Astrocyte (in vitro differentiated cells and primary cell): ENCODE data around the gene ITPKB. TPM values are rescaled to one million over a fixed set of nuclear protein-coding genes. Genes with fewer than 3 reads are reported as not detected.

Experiments
- DNase-seq: peaks from one replicate; pipeline ENCODE4 v3.0.0-alpha.2; 2010; ENCODE audit warnings: low read depth
- FAIRE-seq: peaks from 2 replicates; lab custom pipeline; 2011; peaks lifted over from hg19 to GRCh38; lab: Jason Lieb, UNC
- H2AFZ ChIP-seq: 2 replicates; pipeline ENCODE4 v1.6.0; 2012; ENCODE audit warnings: low read depth, low read length, inconsistent platforms
- H3K27ac ChIP-seq: 2 replicates; pipeline ENCODE4 v1.5.1; 2011; ENCODE audit warnings: low read depth, low read length, inconsistent platforms
- H3K27me3 ChIP-seq: 2 replicates; pipeline ENCODE4 v1.6.0; 2011; ENCODE audit warnings: low read length, inconsistent platforms; ENCODE audit not compliant: insufficient read depth
- H3K36me3 ChIP-seq: 2 replicates; pipeline ENCODE4 v1.5.1; 2011; ENCODE audit warnings: low read length, inconsistent platforms; ENCODE audit not compliant: insufficient read depth
- H3K4me1 ChIP-seq: 2 replicates; pipeline ENCODE4 v1.5.1; 2011; ENCODE audit warnings: low read length, inconsistent platforms; ENCODE audit not compliant: insufficient read depth
- H3K4me2 ChIP-seq: 2 replicates; pipeline ENCODE4 v1.6.0; 2012; ENCODE audit warnings: low read length, inconsistent platforms
- H3K4me3 ChIP-seq: 2 replicates; pipeline ENCODE4 v1.5.1; 2011; ENCODE audit warnings: low read depth, mild to moderate bottlenecking, low read length, inconsistent platforms; ENCODE audit not compliant: insufficient read depth
- H3K79me2 ChIP-seq: 2 replicates; pipeline ENCODE4 v1.6.0; 2012; ENCODE audit warnings: mild to moderate bottlenecking, low read length, inconsistent platforms; ENCODE audit not compliant: insufficient read depth
- H3K9ac ChIP-seq: 2 replicates; pipeline ENCODE4 v1.6.0; 2012; ENCODE audit warnings: mild to moderate bottlenecking, low read length, inconsistent platforms
- H3K9me3 ChIP-seq: 2 replicates; pipeline ENCODE4 v1.5.1; 2012; ENCODE audit warnings: low read depth, mild to moderate bottlenecking, low read length, inconsistent platforms; ENCODE audit not compliant: insufficient read depth
- H4K20me1 ChIP-seq: 2 replicates; pipeline ENCODE4 v1.6.0; 2012; ENCODE audit warnings: low read length, inconsistent platforms; ENCODE audit not compliant: insufficient read depth
- H3K27ac Mint-ChIP-seq: one replicate; pipeline ENCODE4 v1.8.0; 2021; ENCODE audit warnings: mild to moderate bottlenecking, mixed read lengths; ENCODE audit not compliant: unreplicated experiment
- H3K27me3 Mint-ChIP-seq: one replicate; pipeline ENCODE4 v1.8.0; 2021; ENCODE audit warnings: low read depth, mixed read lengths; ENCODE audit not compliant: unreplicated experiment
- H3K36me3 Mint-ChIP-seq: one replicate; pipeline ENCODE4 v1.8.0; 2021; ENCODE audit warnings: low read depth, mixed read lengths; ENCODE audit not compliant: unreplicated experiment
- H3K4me1 Mint-ChIP-seq: one replicate; pipeline ENCODE4 v1.8.0; 2021; ENCODE audit warnings: low read depth, mixed read lengths; ENCODE audit not compliant: unreplicated experiment
- H3K4me3 Mint-ChIP-seq: one replicate; pipeline ENCODE4 v1.8.0; 2021; ENCODE audit warnings: mild to moderate bottlenecking, moderate library complexity, mixed read lengths; ENCODE audit not compliant: unreplicated experiment
- H3K9me3 Mint-ChIP-seq: one replicate; pipeline ENCODE4 v1.8.0; 2021; ENCODE audit warnings: mild to moderate bottlenecking, mixed read lengths; ENCODE audit not compliant: unreplicated experiment
- EZH2 ChIP-seq: IDR thresholded peaks from 2 replicates; pipeline ENCODE4 v1.6.1; 2012; ENCODE audit warnings: mild to moderate bottlenecking, low read length, inconsistent platforms; ENCODE audit not compliant: insufficient read depth
- total RNA-seq: library from RNA; stranded (reverse); gene quantifications from 2 replicates; pipeline ENCODE4 v1.2.1, GENCODE V29; 2021
- TF ChIP-seq, protein P1 (sequence below): IDR thresholded peaks from 2 replicates; pipeline ENCODE4 v1.5.1; 2011; ENCODE audit warnings: low read depth, mild to moderate bottlenecking, inconsistent platforms, low read length, moderate library complexity; ENCODE audit not compliant: insufficient read depth

The ITPKB gene
- total RNA-seq, 1 donor from 2014 or later, result 10.5 TPM

DNA sequence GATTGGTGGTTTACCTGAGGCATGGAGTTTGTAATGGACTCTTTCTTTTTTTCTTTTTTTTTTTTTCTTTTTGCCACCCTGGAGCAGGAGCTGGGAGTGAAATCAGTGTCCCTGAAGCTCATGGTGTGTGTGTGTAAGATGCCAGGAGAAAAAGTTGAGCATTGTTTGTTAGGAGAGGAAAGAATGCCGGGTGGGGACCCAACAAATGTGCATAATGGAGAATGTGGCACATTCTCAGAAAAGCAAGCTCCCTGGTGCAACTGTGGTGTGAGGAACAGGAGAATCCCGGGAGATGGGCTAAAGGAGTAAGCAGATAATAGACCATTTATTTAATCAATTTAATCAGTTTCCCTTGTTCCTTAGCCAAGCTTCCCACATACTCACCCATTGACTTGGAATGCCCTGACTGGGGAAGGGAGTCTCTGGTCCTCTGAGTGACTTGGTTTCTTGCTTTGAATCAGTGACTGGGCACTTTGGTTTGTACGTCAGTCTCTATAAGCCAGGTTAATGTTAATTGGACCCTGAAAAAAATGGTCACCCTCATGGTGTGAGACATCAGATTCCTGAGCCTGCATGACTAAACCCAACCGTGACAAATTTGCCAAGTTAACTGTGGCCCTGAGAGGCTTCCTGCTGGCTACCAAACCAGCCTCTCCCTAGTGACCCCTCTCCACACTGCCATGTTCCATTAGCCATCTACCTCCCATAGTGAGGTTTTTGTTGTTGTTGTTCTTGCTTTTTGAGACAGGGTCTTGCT, 43.9 kb upstream of the ITPKB start:
- Mint-ChIP-seq H3K27ac (no peak overlapping the region), H3K27me3 (peaks cover 9% of the 10 kb centered on the region), H3K4me1 (peaks cover 10% of the 10 kb centered on the region), H3K4me3 (no peak overlapping the region), H3K36me3 (no peaks in the 10 kb centered on the region), H3K9me3 (no peaks in the 10 kb centered on the region)
- FAIRE-seq (no peak), DNase-seq (no peak)
- no peak overlapping the region for H2AFZ ChIP-seq
- H3K79me2 ChIP-seq, result no peaks in the 10 kb centered on the region
- H3K27ac ChIP-seq, result no peak overlapping the region
- no peaks in the 10 kb centered on the region for H3K27me3 ChIP-seq
- H3K4me2 ChIP-seq, result no peak overlapping the region
- H3K9ac ChIP-seq, result no peak overlapping the region
- peaks cover 13% of the 10 kb centered on the region for H3K4me1 ChIP-seq
- H4K20me1 ChIP-seq, result no peaks in the 10 kb centered on the region
- H3K9me3 ChIP-seq, result no peaks in the 10 kb centered on the region
- TF ChIP-seq, protein P1, sequence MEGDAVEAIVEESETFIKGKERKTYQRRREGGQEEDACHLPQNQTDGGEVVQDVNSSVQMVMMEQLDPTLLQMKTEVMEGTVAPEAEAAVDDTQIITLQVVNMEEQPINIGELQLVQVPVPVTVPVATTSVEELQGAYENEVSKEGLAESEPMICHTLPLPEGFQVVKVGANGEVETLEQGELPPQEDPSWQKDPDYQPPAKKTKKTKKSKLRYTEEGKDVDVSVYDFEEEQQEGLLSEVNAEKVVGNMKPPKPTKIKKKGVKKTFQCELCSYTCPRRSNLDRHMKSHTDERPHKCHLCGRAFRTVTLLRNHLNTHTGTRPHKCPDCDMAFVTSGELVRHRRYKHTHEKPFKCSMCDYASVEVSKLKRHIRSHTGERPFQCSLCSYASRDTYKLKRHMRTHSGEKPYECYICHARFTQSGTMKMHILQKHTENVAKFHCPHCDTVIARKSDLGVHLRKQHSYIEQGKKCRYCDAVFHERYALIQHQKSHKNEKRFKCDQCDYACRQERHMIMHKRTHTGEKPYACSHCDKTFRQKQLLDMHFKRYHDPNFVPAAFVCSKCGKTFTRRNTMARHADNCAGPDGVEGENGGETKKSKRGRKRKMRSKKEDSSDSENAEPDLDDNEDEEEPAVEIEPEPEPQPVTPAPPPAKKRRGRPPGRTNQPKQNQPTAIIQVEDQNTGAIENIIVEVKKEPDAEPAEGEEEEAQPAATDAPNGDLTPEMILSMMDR, result no peak
- TF ChIP-seq EZH2, result no peak
- no peak overlapping the region for H3K4me3 ChIP-seq
- H3K36me3 ChIP-seq, result no peaks in the 10 kb centered on the region

DNA sequence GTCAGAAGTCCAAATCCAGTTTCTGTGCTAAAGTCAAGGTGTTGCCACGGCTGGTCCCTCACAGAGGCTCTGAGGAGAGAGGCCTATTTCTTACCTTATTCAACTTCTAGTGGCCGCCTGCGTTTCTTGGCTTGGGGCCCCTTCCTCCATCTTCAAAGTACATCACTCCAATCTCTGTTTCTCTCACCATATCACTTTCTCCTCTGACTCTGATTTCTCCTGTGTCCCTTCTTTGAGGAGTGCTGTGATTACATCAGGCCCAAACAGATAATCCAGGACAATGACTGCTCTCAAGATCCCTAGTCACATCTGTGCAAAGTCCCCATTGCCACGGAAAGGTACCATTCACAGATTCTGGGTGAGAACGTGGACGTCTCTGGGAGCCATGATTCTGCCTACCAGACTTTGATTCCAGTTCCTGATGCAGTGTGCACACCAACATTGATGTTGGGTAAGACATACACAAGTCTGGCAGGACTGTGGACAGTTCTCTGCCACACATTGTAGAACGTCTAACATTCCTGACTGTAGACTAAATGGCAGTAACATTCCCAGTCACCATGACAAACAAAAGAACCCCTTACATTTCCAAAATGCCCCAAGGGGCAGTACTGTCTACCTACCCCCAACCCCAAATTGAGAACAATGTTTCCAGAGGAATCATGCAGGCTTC, 43.0 kb upstream of the ITPKB start:
- no peaks in the 10 kb centered on the region for H3K9me3 ChIP-seq
- Mint-ChIP-seq H3K27ac (no peak overlapping the region), H3K9me3 (peaks cover 2% of the 10 kb centered on the region), H3K36me3 (no peaks in the 10 kb centered on the region), H3K27me3 (peaks cover 9% of the 10 kb centered on the region), H3K4me3 (no peak overlapping the region), H3K4me1 (peaks cover 10% of the 10 kb centered on the region)
- no peak overlapping the region for H3K9ac ChIP-seq
- TF ChIP-seq EZH2, result no peak
- TF ChIP-seq, protein P1, result no peak
- no peak overlapping the region for H2AFZ ChIP-seq
- no peaks in the 10 kb centered on the region for H3K27me3 ChIP-seq
- no peaks in the 10 kb centered on the region for H3K79me2 ChIP-seq
- H3K4me2 ChIP-seq, result no peak overlapping the region
- no peak for FAIRE-seq
- H3K4me1 ChIP-seq, result peaks cover 13% of the 10 kb centered on the region
- no peak overlapping the region for H3K27ac ChIP-seq
- no peaks in the 10 kb centered on the region for H4K20me1 ChIP-seq
- no peak overlapping the region for H3K4me3 ChIP-seq
- H3K36me3 ChIP-seq, result no peaks in the 10 kb centered on the region
- no peak for DNase-seq

DNA sequence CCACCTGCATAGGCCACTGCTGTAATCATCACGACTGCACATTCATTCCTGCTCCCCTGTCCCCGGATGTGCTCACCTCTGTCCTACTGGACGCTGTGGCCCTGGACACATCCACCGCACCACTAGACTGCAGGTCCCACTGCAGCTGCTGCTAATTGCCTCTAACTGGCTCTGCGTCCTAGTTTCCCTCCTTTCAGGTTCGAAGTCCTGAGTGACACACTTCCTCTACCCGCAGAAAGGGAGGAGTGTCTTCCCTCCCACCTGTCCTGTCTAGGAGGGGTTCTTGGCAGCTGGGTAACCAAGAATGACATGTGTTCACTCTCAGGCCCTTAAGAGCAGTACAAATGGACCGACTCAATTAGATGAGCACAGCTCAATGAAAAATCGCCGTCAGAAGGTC, 40.5 kb upstream of the ITPKB start:
- Histone ChIP-seq H3K79me2 (no peaks in the 10 kb centered on the region), H2AFZ (no peak overlapping the region), H3K4me3 (no peak overlapping the region)

More for the DNA sequence above, 40.5 kb upstream of the ITPKB start:
- Histone ChIP-seq H3K4me2 (no peak overlapping the region), H3K36me3 (no peaks in the 10 kb centered on the region), H3K27me3 (no peaks in the 10 kb centered on the region), H3K9me3 (no peaks in the 10 kb centered on the region), H3K27ac (no peak overlapping the region), H4K20me1 (no peaks in the 10 kb centered on the region), H3K9ac (no peak overlapping the region), H3K4me1 (peaks cover 13% of the 10 kb centered on the region)
- peaks cover 10% of the 10 kb centered on the region for H3K4me1 Mint-ChIP-seq
- H3K27ac Mint-ChIP-seq, result no peak overlapping the region
- H3K4me3 Mint-ChIP-seq, result no peak overlapping the region
- DNase-seq, result no peak
- peaks cover 9% of the 10 kb centered on the region for H3K27me3 Mint-ChIP-seq
- TF ChIP-seq, protein P1, result no peak
- no peak for TF ChIP-seq EZH2
- H3K36me3 Mint-ChIP-seq, result no peaks in the 10 kb centered on the region
- FAIRE-seq, result no peak
- peaks cover 4% of the 10 kb centered on the region for H3K9me3 Mint-ChIP-seq
